Fibroblast of upper back skin (primary cell): ENCODE data around the gene DRD2.

Experiments
- DNase-seq: peaks from one replicate; pipeline ENCODE4 v3.0.0-alpha.2; 2013

Gene DRD2

GRCh38 chr11:113363996-113364641 lies 111.1 kb downstream of the DRD2 start:
- DNase-seq: no peak

DNA sequence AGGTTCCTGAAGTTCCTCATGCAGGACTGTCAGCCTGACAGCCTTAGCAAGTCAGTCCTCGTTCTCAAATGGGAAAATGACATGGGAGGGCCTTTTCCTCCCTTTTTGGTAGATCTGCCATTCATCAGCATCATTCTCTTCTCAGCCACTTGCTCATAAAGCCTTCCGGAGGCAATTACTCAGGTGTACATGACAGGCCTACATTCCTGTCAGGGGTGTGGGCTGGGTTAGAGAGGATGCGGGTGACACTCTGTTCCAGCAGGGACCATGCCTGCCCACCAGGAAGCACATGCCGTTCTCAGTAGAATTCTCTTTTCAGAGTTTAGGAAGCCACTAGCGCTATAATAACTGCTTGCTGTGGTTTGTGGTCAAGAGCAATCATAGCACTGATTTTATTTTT lies 111.8 kb downstream of the DRD2 start:
- no peak for DNase-seq
